CD4-positive, alpha-beta T cell treated with Interleukin-6 for 4 hours (primary cell): ENCODE data around the gene WDR45B.
"Not testable (repeated sequence)": the region's sequence is repeated elsewhere in the genome, so short reads cannot be mapped to it uniquely, and the experiment has no call there.

ENCODE experiments used
- DNase-seq: peaks from one replicate; pipeline ENCODE4 v3.0.0-alpha.2; 2020; ENCODE audit warnings: mixed read lengths

The WDR45B gene

GRCh38 chr17:82598256-82599119, 49.8 kb downstream of the WDR45B start:
- DNase-seq: no peak

- DNase-seq: no peak
These were observed 51.2 kb downstream of the WDR45B start for GRCh38 chr17:82596837-82597672.

DNA sequence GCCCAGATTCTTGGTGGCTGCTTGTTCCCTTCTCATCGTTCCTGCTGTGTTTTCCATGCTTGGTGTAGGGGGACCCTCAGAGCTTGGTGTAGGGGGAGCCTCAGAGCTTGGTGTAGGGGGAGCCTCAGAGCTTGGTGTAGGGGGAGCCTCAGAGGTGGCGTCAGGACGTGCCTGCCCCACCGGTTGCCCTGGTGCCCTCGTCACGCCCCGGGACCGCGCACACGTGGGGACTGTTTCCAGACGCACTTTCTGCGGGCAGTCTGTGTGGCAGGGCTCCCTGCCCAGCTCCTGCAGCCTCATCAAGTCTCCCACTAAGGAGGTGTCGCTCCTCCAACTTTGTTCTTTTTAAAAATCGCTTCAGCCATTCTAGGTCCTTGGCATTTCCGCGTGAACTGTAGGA, 51.9 kb downstream of the WDR45B start:
- DNase-seq: no peak

DNA sequence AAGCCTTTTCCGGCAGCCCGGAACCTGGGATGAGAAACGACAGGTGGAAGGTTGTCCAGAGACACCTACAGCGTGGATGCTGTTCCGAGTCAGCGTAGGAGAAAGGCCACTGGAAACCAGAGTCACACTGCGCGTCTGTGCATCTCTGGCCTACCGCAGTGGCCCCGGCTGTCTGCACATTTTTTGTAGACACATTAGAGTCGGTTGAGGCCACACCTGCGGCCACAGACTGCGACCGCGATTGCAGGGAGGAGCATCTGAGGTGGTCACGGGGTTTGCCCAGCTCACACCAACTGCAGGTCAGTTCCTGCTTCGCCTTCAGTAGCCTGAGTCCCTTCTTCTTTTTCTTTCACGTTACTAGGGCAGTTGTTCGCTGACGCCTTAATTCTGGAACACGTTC, 52.4 kb downstream of the WDR45B start:
- no peak for DNase-seq

GRCh38 chr17:82594571-82594970, 53.7 kb downstream of the WDR45B start:
- no peak for DNase-seq

DNA sequence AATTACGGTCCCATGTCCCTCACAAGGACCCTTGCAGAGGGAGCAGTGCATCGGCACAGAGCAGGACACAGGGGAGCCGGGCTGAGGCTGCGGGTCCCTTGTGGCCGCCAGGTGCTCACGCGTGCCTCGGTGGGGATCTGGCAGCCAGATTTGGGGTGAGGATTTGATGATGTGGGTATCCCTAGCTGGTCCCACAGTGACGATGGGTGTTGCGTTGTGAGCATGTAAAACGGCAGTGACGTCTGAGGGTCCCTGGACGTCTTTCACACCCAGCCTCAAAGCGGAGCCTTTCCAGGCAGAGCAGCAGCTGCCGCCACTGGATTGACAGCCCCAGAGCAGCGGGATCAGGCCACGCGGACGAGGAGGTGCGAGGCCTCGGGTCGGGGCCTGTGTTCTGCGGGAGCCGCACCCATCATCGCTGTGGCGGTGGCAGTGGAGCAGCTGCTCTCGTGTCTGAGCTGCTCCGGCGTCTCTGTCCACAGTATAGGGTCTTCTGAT, 54.6 kb downstream of the WDR45B start:
- no peak for DNase-seq

- peak; percentile 62 for DNase-seq
These were observed 55.3 kb downstream of the WDR45B start for GRCh38 chr17:82592767-82593589.

- no peak for DNase-seq
These were observed 55.9 kb downstream of the WDR45B start for GRCh38 chr17:82592289-82592766.

DNA sequence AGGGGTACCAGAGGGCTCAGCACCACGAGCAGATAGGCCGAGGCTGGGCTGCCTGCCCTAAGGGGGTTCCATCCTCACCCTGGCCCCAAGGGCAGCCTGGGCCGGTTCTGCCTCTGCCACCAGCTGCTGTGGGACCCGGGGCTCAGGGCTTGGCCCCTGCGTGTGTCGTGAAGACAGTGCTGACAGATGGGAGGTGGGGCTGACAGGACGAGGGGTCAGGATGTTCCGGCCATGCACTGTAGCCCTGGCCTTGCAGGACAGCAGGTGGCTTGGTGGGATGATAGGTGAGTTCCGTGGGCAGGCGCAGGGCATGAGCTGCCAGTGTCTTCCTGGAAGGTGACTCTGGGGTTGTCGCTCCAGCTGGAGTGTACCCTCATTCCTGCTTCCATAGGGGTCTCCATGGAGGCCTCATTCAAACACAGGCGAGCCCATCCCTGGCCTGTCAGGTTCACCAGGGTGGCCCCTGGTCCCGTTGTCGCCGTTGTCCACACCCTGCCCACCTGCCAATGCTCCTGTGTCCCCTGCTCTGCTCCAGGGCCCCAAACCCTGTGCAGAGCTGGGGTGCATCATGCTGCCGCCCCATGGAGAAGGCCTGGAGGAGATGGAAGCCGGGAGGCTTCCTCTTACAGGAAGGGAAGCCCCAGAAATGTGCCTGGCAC, 57.2 kb downstream of the WDR45B start:
- DNase-seq: no peak

- DNase-seq: no peak
These were observed 58.0 kb downstream of the WDR45B start for GRCh38 chr17:82590216-82590615.

GRCh38 chr17:82589851-82590180, 58.4 kb downstream of the WDR45B start:
- no peak for DNase-seq

DNA sequence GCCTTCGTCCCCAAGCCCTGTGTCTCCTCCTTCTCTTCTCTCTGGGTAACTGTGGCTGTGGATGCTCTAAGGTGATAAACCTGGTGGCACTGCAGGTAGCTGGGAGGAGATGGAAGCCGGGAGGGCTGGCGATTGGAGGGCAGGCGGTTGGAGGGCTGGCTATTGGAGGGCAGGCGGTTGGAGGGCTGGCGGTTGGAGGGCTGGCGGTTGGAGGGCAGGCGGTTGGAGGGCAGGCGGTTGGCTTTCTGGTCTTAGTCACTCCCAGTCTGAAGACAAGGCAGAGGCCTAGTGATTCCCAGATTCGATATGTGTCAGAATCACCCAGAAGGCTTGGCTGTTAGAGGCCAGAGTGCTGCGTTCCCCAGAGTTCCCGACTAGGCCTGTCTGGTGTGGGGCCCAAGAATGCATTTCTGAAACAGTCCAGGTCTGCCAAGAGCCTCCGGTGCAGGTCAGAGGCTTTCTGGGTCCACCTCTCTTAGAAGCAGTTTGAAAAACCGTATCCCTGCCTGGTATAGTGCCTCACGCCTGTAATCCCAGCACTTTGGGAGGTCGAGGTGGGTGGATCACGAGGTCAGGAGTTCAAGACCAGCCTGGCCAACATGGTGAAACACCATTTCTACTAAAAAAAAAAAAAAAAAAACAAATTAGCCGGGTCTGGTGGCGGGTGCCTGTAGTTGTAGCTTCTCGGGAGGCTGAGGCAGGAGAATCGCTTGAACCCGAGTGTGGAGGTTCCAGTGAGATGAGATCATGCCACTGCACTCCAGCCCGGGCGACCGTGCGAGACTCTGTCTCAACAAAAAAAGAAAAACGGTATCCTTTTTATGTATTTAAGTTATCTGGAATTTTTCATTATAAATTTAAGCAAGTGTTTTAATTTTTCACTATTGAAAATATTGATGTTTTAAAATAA, 59.7 kb downstream of the WDR45B start:
- DNase-seq: no peak

DNA sequence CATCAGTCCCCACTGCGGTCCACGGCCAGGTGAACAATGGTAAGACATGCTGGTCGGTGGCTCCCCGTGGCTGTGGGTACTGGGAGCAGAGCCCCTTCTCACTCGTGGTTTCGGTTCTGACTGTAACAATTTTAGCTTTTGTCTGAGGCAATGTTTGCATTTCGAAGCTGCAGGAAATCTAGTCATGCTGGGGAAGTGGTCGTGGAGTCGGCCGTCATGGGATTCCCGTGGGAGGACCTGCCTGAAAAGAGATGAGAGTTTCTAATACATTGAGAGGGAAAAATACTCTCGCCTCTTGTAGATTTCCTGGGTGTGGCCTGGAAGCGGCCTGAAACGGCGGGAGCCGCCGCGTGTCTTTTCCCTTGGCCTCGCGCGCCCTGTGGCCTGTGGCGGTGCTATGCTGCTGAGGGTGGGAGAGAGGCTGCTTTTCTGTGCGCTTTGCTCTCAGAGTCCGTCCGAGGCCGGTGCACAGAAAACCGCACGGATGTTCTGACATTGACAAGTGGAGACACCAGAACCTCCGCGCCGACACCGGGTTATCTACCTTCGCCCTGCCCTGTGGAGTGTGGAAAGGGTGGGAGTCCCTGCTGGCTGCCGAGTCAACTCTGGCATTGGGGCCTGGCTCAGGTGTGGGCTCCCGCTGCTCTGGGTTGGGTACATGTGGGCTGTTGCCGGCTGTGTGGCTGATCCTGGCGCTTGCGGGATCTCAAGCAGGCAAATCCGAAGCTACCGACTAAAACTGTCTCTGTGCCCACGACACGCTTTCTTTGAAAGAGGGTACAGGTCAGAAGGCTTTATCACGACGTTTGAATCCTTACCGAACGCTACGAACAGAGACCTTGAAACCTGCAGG, 60.8 kb downstream of the WDR45B start:
- no peak for DNase-seq

DNA sequence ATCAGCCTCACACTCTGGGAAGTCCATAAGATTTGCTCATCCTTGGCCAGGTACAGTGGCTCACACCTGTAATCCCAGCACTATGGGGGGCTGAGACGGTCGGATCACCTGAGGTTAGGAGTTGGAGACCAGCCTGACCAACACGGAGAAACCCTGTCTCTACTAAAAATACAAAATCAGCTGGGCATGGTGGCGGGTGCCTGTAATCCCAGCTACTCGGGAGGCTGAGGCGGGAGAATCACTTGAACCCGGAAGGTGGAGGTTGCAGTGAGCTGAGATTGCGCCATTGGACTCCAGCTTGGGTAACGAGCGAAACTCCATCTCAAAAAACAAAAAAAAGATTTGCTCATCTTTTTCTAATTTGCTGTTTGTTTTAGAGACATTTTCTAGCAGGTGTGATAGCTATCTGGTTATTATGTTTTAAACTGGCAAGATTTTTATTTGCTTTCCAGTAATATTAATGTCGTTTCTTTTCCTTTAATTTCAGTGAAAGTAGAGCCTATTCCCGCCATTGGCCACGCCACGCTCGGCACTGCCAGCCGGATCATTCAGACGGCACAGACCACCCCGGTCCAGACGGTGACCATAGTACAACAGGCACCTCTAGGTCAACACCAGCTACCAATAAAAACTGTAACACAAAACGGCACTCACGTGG, 61.5 kb downstream of the WDR45B start:
- DNase-seq: no peak

DNA sequence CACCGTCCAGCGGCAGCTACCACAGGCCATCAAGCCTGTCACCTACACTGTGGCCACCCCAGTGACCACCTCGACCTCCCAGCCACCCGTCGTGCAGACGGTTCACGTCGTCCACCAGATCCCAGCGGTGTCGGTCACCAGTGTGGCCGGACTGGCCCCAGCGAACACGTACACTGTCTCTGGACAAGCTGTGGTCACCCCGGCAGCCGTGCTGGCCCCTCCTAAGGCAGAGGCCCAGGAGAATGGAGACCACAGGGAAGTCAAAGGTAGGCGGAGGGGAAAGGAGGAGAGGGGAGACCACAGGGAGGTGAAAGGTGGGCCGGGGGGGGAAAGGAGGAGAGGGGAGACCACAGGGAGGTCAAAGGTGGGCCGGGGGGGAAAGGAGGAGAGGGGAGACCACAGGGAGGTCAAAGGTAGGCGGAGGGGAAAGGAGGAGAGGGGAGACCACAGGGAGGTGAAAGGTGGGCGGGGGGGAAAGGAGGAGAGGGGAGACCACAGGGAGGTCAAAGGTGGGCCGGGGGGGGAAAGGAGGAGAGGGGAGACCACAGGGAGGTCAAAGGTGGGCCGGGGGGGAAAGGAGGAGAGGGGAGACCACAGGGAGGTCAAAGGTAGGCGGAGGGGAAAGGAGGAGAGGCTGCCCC, 62.2 kb downstream of the WDR45B start:
- DNase-seq: peak; percentile 38

GRCh38 chr17:82583720-82584234, 64.5 kb downstream of the WDR45B start:
- no peak for DNase-seq

DNA sequence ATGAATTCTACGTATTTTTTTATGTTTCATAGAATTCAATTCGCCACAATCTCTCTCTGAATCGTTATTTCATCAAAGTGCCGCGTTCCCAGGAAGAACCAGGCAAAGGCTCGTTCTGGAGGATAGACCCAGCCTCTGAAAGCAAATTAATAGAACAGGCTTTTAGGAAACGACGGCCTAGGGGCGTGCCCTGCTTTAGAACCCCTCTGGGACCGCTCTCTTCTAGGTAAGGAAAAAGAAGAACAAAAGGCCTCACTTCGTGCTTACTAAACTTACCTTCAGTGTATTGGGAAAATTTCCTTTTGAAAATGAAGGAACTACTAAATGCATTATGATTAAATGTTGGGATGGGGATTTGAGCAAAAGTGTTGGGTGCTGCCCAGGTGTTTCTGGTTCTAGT, 65.5 kb downstream of the WDR45B start:
- DNase-seq: no peak

- no peak for DNase-seq
These were observed 66.0 kb downstream of the WDR45B start for GRCh38 chr17:82582213-82582612.

GRCh38 chr17:82579969-82580368, 68.3 kb downstream of the WDR45B start:
- not testable (repeated sequence) for DNase-seq
